BLaER1 (cell line): ENCODE data around the gene PEX26.
"Not testable (repeated sequence)": the region's sequence is repeated elsewhere in the genome, so short reads cannot be mapped to it uniquely, and the experiment has no call there.

Source experiments
- H3K27ac ChIP-seq: shearing (Covaris generic); formaldehyde crosslinking; 2 replicates; pipeline ENCODE4 v1.8.1; 2022
- H3K27me3 ChIP-seq: shearing (Covaris generic); formaldehyde crosslinking; 2 replicates; pipeline ENCODE4 v1.8.1; 2022
- H3K36me3 ChIP-seq: shearing (Covaris generic); formaldehyde crosslinking; 2 replicates; pipeline ENCODE4 v1.8.1; 2022
- H3K4me1 ChIP-seq: shearing (Covaris generic); formaldehyde crosslinking; 2 replicates; pipeline ENCODE4 v1.8.1; 2022
- H3K4me2 ChIP-seq: shearing (Covaris generic); formaldehyde crosslinking; 2 replicates; pipeline ENCODE4 v1.8.1; 2022
- H3K4me3 ChIP-seq: shearing (Covaris generic); formaldehyde crosslinking; 2 replicates; pipeline ENCODE4 v1.8.1; 2022
- H3K9ac ChIP-seq: shearing (Covaris generic); formaldehyde crosslinking; 2 replicates; pipeline ENCODE4 v1.8.1; 2022
- H3K9me3 ChIP-seq: shearing (Covaris generic); formaldehyde crosslinking; 2 replicates; pipeline ENCODE4 v1.8.1; 2022
- H4K20me1 ChIP-seq: shearing (Covaris generic); formaldehyde crosslinking; 2 replicates; pipeline ENCODE4 v1.8.1; 2022
- Cebpa-rat ChIP-seq: shearing (Covaris generic); IDR thresholded peaks from 2 replicates; pipeline ENCODE4 v1.8.1; 2022

Gene PEX26

GRCh38 chr22:18064636-18065035, 13.2 kb upstream of the PEX26 start:
- Histone ChIP-seq H3K4me2 (peak overlapping the region; percentile 81), H3K4me1 (peaks cover 30% of the 10 kb centered on the region), H4K20me1 (no peaks in the 10 kb centered on the region), H3K9me3 (no peaks in the 10 kb centered on the region), H3K27me3 (no peaks in the 10 kb centered on the region), H3K4me3 (no peak overlapping the region), H3K27ac (0 out of 2 replicates have a peak overlapping the region, but pooled peaks have one; percentile 8), H3K36me3 (no peaks in the 10 kb centered on the region), H3K9ac (no peak overlapping the region)
- TF ChIP-seq Cebpa-rat = no peak

GRCh38 chr22:18065256-18065655, 12.5 kb upstream of the PEX26 start:
- Histone ChIP-seq H3K36me3 (no peaks in the 10 kb centered on the region), H3K27ac (0 out of 2 replicates have a peak overlapping the region, but pooled peaks have one; percentile 8), H3K4me1 (peaks cover 30% of the 10 kb centered on the region), H3K4me2 (peak overlapping the region; percentile 81), H4K20me1 (no peaks in the 10 kb centered on the region), H3K27me3 (no peaks in the 10 kb centered on the region), H3K4me3 (no peak overlapping the region), H3K9me3 (no peaks in the 10 kb centered on the region), H3K9ac (no peak overlapping the region)
- no peak for TF ChIP-seq Cebpa-rat

- Histone ChIP-seq H3K4me2 (peak overlapping the region; percentile 81), H3K4me1 (peaks cover 36% of the 10 kb centered on the region), H3K36me3 (no peaks in the 10 kb centered on the region), H3K27ac (peak overlapping the region; percentile 21; the same call in 1 of the 2 replicates), H3K27me3 (no peaks in the 10 kb centered on the region), H3K4me3 (no peak overlapping the region), H3K9me3 (no peaks in the 10 kb centered on the region), H3K9ac (no peak overlapping the region), H4K20me1 (no peaks in the 10 kb centered on the region)
- no peak for TF ChIP-seq Cebpa-rat
These were observed 11.5 kb upstream of the PEX26 start for GRCh38 chr22:18066181-18066859.

DNA sequence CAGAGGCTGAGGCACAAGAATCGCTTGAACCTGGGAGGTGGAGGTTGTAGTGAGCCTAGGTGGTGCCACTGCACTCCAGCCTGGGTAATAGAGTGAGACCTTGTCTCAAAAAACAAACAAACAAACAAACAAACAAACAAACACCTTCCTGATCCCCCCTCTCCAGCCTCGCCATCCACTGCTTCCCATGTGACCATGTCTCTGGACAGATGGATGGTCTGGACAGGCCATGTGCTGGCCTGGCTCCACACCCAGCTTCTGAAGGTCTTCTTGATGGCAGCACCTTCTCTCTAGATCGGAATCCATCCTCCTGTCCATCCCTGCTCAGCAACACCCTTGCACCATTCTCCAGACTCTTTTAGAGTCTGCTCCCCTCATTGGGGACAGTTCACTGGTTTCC, 10.7 kb upstream of the PEX26 start:
- no peak for TF ChIP-seq Cebpa-rat
- no peak overlapping the region for H3K9ac ChIP-seq
- H3K4me3 ChIP-seq = no peak overlapping the region
- peak overlapping the region; percentile 81; the same call in 1 of the 2 replicates for H3K4me2 ChIP-seq
- no peaks in the 10 kb centered on the region for H3K36me3 ChIP-seq
- no peaks in the 10 kb centered on the region for H3K9me3 ChIP-seq
- no peak overlapping the region for H3K27ac ChIP-seq
- no peaks in the 10 kb centered on the region for H4K20me1 ChIP-seq
- peaks cover 44% of the 10 kb centered on the region for H3K4me1 ChIP-seq
- H3K27me3 ChIP-seq = no peaks in the 10 kb centered on the region

DNA sequence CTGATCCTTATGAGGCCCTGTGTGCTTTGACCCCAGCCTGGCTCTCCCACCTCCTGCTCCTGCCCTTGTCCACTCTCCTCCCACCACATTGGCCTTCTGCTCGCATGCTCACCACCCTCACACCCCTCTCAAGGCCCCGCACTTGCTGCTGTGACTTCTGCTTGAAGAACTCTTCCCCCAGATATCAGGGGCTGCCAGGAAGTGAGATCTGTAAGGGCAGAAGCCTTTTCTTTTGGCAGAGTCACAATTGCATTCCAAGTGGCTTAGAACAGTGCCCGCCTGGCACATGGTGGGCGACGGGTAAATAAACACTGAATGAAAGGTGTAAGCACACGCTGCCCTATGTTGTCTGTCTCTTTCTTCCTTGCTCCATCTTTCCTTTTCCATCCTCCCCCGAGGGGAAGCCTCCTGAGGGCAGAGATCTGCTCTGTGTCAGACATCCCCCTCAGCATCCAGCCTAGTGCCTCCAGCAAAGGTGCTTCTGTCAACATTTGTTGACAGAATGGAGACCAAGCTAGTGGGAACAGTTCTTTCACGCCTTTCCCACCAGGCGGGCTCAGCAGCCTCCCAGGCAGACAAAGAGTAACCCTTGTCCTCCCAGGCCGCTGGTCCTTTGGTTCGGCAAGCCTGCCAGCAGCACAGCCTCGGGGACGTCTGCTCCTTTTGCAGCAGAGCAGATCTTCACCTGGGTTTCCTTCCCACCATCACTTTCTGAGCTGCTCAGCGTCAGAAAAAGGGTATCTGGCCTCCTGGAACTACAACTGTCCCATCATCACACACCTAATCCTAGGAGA, 10.0 kb upstream of the PEX26 start:
- H3K4me2 ChIP-seq = no peak overlapping the region
- no peaks in the 10 kb centered on the region for H3K9me3 ChIP-seq
- H4K20me1 ChIP-seq = no peaks in the 10 kb centered on the region
- no peaks in the 10 kb centered on the region for H3K36me3 ChIP-seq
- H3K4me3 ChIP-seq = no peak overlapping the region
- peaks cover 45% of the 10 kb centered on the region for H3K4me1 ChIP-seq
- TF ChIP-seq Cebpa-rat = no peak
- H3K27ac ChIP-seq = no peak overlapping the region
- H3K9ac ChIP-seq = no peak overlapping the region
- no peaks in the 10 kb centered on the region for H3K27me3 ChIP-seq

- peaks cover 44% of the 10 kb centered on the region for H3K4me1 ChIP-seq
- H3K4me3 ChIP-seq = no peak overlapping the region
- no peaks in the 10 kb centered on the region for H3K36me3 ChIP-seq
- H3K27ac ChIP-seq = no peak overlapping the region
- TF ChIP-seq Cebpa-rat = no peak
- no peak overlapping the region for H3K9ac ChIP-seq
- no peak overlapping the region for H3K4me2 ChIP-seq
- no peaks in the 10 kb centered on the region for H4K20me1 ChIP-seq
- H3K9me3 ChIP-seq = no peaks in the 10 kb centered on the region
- no peaks in the 10 kb centered on the region for H3K27me3 ChIP-seq
These were observed 9.3 kb upstream of the PEX26 start for GRCh38 chr22:18068381-18068988.

- no peaks in the 10 kb centered on the region for H4K20me1 ChIP-seq
- H3K27ac ChIP-seq = no peak overlapping the region
- H3K9me3 ChIP-seq = no peaks in the 10 kb centered on the region
- no peaks in the 10 kb centered on the region for H3K36me3 ChIP-seq
- no peaks in the 10 kb centered on the region for H3K27me3 ChIP-seq
- H3K4me2 ChIP-seq = no peak overlapping the region
- peaks cover 41% of the 10 kb centered on the region for H3K4me1 ChIP-seq
- H3K9ac ChIP-seq = no peak overlapping the region
- no peak for TF ChIP-seq Cebpa-rat
- H3K4me3 ChIP-seq = no peak overlapping the region
These were observed 8.7 kb upstream of the PEX26 start for GRCh38 chr22:18069041-18069440.

- Histone ChIP-seq H3K27me3 (no peaks in the 10 kb centered on the region), H3K27ac (no peak overlapping the region), H3K4me3 (no peak overlapping the region), H3K36me3 (no peaks in the 10 kb centered on the region), H3K4me2 (no peak overlapping the region), H3K9ac (no peak overlapping the region), H4K20me1 (no peaks in the 10 kb centered on the region), H3K9me3 (no peaks in the 10 kb centered on the region), H3K4me1 (peaks cover 35% of the 10 kb centered on the region)
- no peak for TF ChIP-seq Cebpa-rat
These were observed 7.7 kb upstream of the PEX26 start for GRCh38 chr22:18070041-18070440.

GRCh38 chr22:18070556-18071306, 7.1 kb upstream of the PEX26 start:
- H3K36me3 ChIP-seq = no peaks in the 10 kb centered on the region
- no peak for TF ChIP-seq Cebpa-rat
- no peak overlapping the region for H3K9ac ChIP-seq
- no peaks in the 10 kb centered on the region for H3K27me3 ChIP-seq
- no peak overlapping the region for H3K27ac ChIP-seq
- H3K4me3 ChIP-seq = no peak overlapping the region
- H4K20me1 ChIP-seq = no peaks in the 10 kb centered on the region
- no peak overlapping the region; the same call in 1 of the 2 replicates for H3K4me2 ChIP-seq
- H3K9me3 ChIP-seq = no peaks in the 10 kb centered on the region
- H3K4me1 ChIP-seq = peaks cover 33% of the 10 kb centered on the region

GRCh38 chr22:18071307-18071967, 6.4 kb upstream of the PEX26 start:
- H3K36me3 ChIP-seq, H3K27me3 ChIP-seq, H3K4me3 ChIP-seq, H3K9ac ChIP-seq, H4K20me1 ChIP-seq, H3K27ac ChIP-seq, H3K9me3 ChIP-seq: not testable (repeated sequence)
- peaks cover 31% of the 10 kb centered on the region for H3K4me1 ChIP-seq
- peak overlapping the region; percentile 14 for H3K4me2 ChIP-seq
